ENCODE results near the gene TINCR.

GRCh38 chr19:5541456-5541855, 26.3 kb downstream of the TINCR start:
- TF ChIP-seq CTCF (IDR thresholded peaks at IDR 0.05) (no peak), ELK1 (IDR thresholded peaks at IDR 0.05; ENCODE audit: low read depth, low read length) (no peak), FOSL2 (IDR thresholded peaks at IDR 0.05) (no peak), FOSL2 (CRISPR knock-in tag; IDR thresholded peaks at IDR 0.05) (no peak), RNF2 (IDR thresholded peaks at IDR 0.05; ENCODE audit: borderline replicate concordance, low read depth) (no peak), RAD21 (conservative IDR thresholded peaks at IDR 0.05 in 1 of 2, IDR thresholded peaks at IDR 0.05 in 1 of 2) (no peak), RFX5 (IDR thresholded peaks at IDR 0.05) (no peak), SMC3 (IDR thresholded peaks at IDR 0.05) (no peak), POLR2A (IDR thresholded peaks at IDR 0.05; ENCODE audit: low read length) (no peak)
